ENCODE data around the gene TOR3A.
"Not testable (repeated sequence)": the region's sequence is repeated elsewhere in the genome, so short reads cannot be mapped to it uniquely, and the experiment has no call there.

Gene TOR3A, protein sequence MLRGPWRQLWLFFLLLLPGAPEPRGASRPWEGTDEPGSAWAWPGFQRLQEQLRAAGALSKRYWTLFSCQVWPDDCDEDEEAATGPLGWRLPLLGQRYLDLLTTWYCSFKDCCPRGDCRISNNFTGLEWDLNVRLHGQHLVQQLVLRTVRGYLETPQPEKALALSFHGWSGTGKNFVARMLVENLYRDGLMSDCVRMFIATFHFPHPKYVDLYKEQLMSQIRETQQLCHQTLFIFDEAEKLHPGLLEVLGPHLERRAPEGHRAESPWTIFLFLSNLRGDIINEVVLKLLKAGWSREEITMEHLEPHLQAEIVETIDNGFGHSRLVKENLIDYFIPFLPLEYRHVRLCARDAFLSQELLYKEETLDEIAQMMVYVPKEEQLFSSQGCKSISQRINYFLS

GRCh38 chr1:179081687-179082332 lies at the start of gene TOR3A:
TOR3A (plus strand) TSS chr1:179082070; CDS start chr1:179082129, 59 bp downstream.
- peak; percentile 49 for DNase-seq

DNA sequence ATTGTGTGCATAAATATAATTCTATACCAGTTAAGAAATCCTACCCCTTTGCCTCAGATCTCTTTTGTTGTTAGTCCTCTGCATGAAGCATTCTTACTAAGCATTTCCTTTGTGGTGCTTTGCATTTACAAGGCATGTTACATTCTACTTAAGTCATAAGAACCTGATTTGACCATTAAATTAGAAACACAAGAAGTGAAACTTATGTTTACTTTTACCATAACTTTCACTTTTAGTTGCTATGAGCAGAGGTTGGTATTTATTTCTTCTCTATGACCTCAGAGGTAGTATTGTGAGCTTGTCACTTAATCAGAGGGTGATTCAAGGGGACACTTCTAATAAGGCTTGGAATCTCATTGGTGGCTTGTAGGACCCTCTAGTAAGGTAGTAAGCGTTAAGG lies 47.1 kb upstream of the TOR3A start:
- DNase-seq: no peak

DNA sequence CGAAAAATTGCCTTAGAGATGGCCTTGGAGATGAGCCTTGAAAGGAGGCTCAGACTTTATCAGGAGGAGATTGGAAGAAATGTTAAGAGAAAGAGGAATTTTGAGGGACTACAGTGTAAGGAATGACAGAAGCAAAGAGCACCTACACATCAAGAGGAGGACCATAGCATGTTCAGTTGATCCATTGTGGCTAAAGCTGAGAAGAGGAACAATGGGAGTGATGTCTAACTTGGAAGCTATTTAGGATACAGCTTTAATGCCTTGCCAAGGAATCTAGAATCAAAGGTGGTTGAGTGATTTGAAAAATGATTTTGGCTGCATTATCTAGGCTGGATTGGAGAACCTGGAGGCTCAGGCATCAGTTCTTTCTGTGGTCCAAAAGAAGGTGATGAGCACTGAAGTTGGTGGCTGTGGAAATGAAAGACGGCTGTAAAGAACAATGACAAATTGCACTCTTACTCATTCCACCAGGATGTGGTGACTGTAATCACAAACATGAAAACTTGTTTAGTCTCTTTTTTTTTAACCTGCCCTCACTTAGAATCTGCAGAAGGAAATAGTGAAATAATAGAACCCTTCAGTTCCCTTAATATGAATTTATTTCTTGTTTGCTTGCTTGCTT lies 44.9 kb upstream of the TOR3A start:
- no peak for DNase-seq

GRCh38 chr1:179038528-179039281 lies 43.2 kb upstream of the TOR3A start:
- no peak for DNase-seq

- not testable (repeated sequence) for DNase-seq
Observed at GRCh38 chr1:179039502-179040174, 42.2 kb upstream of the TOR3A start.

GRCh38 chr1:179040175-179040551 lies 41.7 kb upstream of the TOR3A start:
- not testable (repeated sequence) for DNase-seq

DNA sequence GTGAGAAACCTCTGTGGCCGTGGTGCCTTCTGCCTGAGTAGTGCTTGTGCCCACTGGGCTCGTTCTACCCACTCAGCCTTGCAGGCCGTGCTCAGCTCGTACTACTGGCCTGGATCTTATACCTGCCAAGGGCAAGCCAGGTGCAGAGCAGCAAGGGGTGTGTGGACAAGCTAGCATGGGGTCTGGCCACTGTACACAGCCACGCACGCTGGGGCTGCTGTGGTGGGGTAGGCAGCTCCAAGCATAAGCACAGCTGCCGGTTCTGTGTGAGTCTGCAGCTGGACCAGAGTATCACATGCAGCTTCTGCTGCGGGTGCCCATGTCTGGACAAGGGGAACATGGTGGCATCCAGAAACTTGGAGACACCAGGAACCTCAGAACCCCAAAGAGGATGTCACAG lies 39.8 kb upstream of the TOR3A start:
- DNase-seq: no peak

GRCh38 chr1:179042700-179043099 lies 39.2 kb upstream of the TOR3A start:
- no peak for DNase-seq

DNA sequence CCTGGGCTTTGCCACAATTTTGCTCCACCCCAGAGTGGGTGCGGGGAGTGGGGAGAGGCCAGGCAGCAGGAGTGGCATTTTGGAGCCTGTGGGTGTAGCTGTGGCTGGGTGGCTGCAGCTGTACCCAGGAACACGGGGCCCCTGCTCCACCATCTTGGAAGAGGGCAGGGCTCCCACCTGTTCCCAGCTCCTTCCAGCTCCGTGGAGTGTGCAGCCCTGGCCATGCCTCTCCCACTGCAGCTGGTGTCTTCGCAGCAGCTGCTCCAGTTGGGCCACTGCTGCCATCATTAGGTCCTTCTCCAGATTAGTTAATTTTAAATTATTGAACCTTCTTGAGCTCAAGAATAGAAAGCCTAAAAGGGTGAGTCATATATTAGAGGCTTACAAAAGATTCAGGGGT lies 38.6 kb upstream of the TOR3A start:
- DNase-seq: no peak

GRCh38 chr1:179043907-179044306 lies 38.0 kb upstream of the TOR3A start:
- DNase-seq: no peak

- no peak for DNase-seq
Observed at GRCh38 chr1:179046808-179047635, 34.8 kb upstream of the TOR3A start.

GRCh38 chr1:179047636-179047997 lies 34.3 kb upstream of the TOR3A start:
- DNase-seq: no peak

GRCh38 chr1:179048339-179049124 lies 33.3 kb upstream of the TOR3A start:
- no peak for DNase-seq

- no peak for DNase-seq
Observed at GRCh38 chr1:179052776-179053175, 29.1 kb upstream of the TOR3A start.

GRCh38 chr1:179053486-179053885 lies 28.4 kb upstream of the TOR3A start:
- DNase-seq: no peak

DNA sequence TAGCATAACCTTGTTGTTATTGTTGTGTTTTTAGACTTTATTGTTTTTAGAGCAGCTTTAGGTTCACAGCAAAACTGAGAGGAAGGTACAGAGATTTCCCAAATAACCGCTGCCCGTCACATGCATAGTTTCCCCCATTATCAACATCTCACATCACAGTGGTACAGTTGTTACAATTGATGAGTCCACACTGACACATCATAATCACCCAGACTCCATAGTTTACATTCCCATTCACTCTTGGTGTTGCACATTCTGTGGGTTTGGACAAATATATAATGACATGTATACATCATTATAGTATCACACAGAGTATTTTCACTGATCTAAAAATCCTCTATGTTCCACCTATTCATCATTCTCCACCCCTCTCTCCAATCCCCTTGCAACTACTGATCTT lies 25.9 kb upstream of the TOR3A start:
- no peak for DNase-seq

GRCh38 chr1:179058487-179059483 lies 23.1 kb upstream of the TOR3A start:
- DNase-seq: no peak

- DNase-seq: no peak
Observed at GRCh38 chr1:179061360-179062282, 20.2 kb upstream of the TOR3A start.

GRCh38 chr1:179066471-179066870 lies 15.4 kb upstream of the TOR3A start:
- no peak for DNase-seq

Measured in NCI-H2029 (cell line).